OCI-LY1 (cell line): ENCODE data around the gene PIK3R5.

Experiments
- EZH2 ChIP-seq: fragments of 200-600 bp; sonication (generic), shearing (Covaris generic); IDR thresholded peaks from 2 replicates; pipeline ENCODE4 v1.8.0; 2017; ENCODE audit warnings: borderline replicate concordance, mixed run types, mild to moderate bottlenecking, antibody characterized with exemption, low read length, moderate library complexity, mixed read lengths
- TF ChIP-seq, protein P1 (sequence below): fragments of 200-600 bp; sonication (generic), shearing (Covaris generic); IDR thresholded peaks from 2 replicates; pipeline ENCODE4 v1.5.1; 2017; ENCODE audit warnings: mild to moderate bottlenecking, antibody characterized with exemption, low read length, moderate library complexity, mixed read lengths

DNA sequence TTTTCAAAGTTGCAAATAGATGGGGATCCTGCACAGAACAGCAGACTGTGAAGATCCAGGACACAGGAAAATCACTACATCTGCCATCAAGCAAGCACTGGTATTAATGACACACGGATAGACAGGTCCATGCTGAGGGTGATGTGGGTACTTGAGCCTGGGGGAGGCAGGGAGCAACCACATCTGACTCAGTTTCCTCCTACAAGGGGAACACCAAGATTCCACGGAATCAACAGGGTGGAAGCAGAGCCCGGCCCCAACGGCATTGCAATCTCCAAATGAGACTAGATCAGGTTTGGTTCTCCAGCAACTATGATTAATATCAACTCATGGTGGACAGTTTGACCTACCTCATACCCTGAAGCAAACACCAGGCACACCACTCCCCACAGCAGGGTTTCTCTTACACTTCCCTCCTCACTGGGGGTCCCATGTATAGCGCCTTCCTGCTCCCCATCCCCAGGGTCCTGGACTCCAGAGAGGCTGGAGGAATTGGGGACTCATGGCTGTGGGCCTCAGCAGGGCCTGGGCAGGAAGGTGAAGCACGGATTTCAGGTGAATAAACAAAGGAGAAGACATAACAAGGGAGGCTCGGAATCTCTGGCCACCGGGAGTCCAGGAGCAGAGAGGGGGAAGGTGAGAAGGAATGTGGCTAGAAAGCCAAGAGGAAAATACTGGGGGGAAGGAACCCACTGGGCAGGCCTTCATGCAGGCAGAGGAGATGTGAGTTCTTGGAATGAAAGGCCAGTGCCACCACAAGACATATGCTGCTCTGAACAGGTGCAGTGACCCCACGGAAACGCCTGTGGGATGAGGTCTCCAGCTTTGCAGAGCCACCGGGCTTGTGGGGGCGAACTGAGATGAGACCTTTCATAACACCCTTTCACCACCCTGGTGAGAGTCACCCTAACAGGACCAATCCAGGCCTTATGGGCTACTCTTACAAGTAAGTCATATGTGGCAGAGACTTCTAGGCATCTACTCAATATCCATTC, 68.6 kb downstream of the PIK3R5 start:
- TF ChIP-seq, protein P1, sequence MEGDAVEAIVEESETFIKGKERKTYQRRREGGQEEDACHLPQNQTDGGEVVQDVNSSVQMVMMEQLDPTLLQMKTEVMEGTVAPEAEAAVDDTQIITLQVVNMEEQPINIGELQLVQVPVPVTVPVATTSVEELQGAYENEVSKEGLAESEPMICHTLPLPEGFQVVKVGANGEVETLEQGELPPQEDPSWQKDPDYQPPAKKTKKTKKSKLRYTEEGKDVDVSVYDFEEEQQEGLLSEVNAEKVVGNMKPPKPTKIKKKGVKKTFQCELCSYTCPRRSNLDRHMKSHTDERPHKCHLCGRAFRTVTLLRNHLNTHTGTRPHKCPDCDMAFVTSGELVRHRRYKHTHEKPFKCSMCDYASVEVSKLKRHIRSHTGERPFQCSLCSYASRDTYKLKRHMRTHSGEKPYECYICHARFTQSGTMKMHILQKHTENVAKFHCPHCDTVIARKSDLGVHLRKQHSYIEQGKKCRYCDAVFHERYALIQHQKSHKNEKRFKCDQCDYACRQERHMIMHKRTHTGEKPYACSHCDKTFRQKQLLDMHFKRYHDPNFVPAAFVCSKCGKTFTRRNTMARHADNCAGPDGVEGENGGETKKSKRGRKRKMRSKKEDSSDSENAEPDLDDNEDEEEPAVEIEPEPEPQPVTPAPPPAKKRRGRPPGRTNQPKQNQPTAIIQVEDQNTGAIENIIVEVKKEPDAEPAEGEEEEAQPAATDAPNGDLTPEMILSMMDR = no peak
- TF ChIP-seq EZH2 = no peak
